GM12865 (cell line): ENCODE results near the gene HLCS.

ENCODE experiments used
- DNase-seq: peaks from one replicate; pipeline ENCODE4 v3.0.0; 2010; ENCODE audit warnings: low read depth
- H3K4me3 ChIP-seq: 2 replicates; pipeline ENCODE4 v1.5.1; 2011; ENCODE audit warnings: mild to moderate bottlenecking, low read depth, low read length, control low read depth
- CTCF ChIP-seq: IDR thresholded peaks from 2 replicates; pipeline ENCODE4 v1.5.1; 2011; ENCODE audit warnings: low read length, control low read depth, low read depth, inconsistent platforms; ENCODE audit not compliant: insufficient read depth; ENCODE audit errors: missing control alignments

The HLCS gene

GRCh38 chr21:36968414-36968813 is 1.9 kb upstream of the HLCS start:
- DNase-seq, result no peak
- TF ChIP-seq CTCF, result no peak
- no peak overlapping the region for H3K4me3 ChIP-seq

GRCh38 chr21:36966821-36967768 is 626 bp upstream of the HLCS start:
- peak overlapping the region; percentile 60 for H3K4me3 ChIP-seq
- no peak for DNase-seq
- TF ChIP-seq CTCF, result no peak

- no peak for DNase-seq
- peak overlapping the region; percentile 93 for H3K4me3 ChIP-seq
- no peak for TF ChIP-seq CTCF
These were observed 776 bp downstream of the HLCS start for GRCh38 chr21:36965720-36966065.

- no peak for TF ChIP-seq CTCF
- H3K4me3 ChIP-seq, result peak overlapping the region; percentile 93
- DNase-seq, result no peak
These were observed 1.4 kb downstream of the HLCS start for GRCh38 chr21:36964827-36965719.

- no peak for TF ChIP-seq CTCF
- no peak for DNase-seq
- no peak overlapping the region for H3K4me3 ChIP-seq
These were observed 2.1 kb downstream of the HLCS start for GRCh38 chr21:36964398-36964797.

GRCh38 chr21:36962098-36962780 is 4.2 kb downstream of the HLCS start:
- H3K4me3 ChIP-seq, result no peak overlapping the region
- no peak for DNase-seq
- TF ChIP-seq CTCF, result no peak
